GM12864 (cell line): ENCODE data around the gene LETM1.
A peak's percentile ranks its signal among the peaks of the same experiment; 100 is the strongest.
"Not testable (repeated sequence)": the region's sequence is repeated elsewhere in the genome, so short reads cannot be mapped to it uniquely, and the experiment has no call there.

Source experiments
- DNase-seq: peaks from one replicate; pipeline ENCODE4 v3.0.0-alpha.2; 2011; ENCODE audit warnings: low read depth
- H3K4me3 ChIP-seq: 2 replicates; pipeline ENCODE4 v1.5.1; 2011; ENCODE audit warnings: mild to moderate bottlenecking, low read depth, low read length, control low read depth
- TF ChIP-seq, protein P1 (sequence below): IDR thresholded peaks from 2 replicates; pipeline ENCODE4 v1.5.1; 2011; ENCODE audit warnings: low read depth, mild to moderate bottlenecking, moderate library complexity, low read length, control low read depth, inconsistent platforms; ENCODE audit errors: missing control alignments

Gene LETM1

DNA sequence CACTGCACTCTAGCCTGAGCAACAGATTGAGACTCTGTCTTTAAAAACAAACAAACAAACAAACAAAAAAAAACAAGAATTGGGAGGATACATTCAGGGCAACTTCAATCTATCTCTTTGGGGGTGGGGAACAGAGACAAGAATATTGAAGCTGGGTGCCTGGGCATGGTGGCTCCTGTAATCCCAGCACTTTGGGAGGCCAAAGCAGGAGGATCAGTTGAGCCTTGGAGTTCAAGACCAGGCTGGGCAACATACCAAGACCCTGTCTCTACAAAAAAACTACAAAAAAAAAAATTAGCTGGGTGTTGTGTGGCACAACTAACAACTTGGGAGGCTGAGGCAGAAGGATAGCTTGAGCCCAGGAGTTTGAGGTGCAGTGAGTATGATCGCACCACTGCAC, 1.2 kb downstream of the LETM1 start:
- TF ChIP-seq, protein P1, sequence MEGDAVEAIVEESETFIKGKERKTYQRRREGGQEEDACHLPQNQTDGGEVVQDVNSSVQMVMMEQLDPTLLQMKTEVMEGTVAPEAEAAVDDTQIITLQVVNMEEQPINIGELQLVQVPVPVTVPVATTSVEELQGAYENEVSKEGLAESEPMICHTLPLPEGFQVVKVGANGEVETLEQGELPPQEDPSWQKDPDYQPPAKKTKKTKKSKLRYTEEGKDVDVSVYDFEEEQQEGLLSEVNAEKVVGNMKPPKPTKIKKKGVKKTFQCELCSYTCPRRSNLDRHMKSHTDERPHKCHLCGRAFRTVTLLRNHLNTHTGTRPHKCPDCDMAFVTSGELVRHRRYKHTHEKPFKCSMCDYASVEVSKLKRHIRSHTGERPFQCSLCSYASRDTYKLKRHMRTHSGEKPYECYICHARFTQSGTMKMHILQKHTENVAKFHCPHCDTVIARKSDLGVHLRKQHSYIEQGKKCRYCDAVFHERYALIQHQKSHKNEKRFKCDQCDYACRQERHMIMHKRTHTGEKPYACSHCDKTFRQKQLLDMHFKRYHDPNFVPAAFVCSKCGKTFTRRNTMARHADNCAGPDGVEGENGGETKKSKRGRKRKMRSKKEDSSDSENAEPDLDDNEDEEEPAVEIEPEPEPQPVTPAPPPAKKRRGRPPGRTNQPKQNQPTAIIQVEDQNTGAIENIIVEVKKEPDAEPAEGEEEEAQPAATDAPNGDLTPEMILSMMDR = no peak
- DNase-seq = no peak
- peak overlapping the region; percentile 94 for H3K4me3 ChIP-seq

GRCh38 chr4:1852904-1853623, 2.9 kb downstream of the LETM1 start:
- TF ChIP-seq, protein P1 = no peak
- DNase-seq = no peak
- no peak overlapping the region for H3K4me3 ChIP-seq

- TF ChIP-seq, protein P1 = no peak
- DNase-seq = no peak
- H3K4me3 ChIP-seq = no peak overlapping the region
Observed at GRCh38 chr4:1851575-1852410, 4.2 kb downstream of the LETM1 start.

DNA sequence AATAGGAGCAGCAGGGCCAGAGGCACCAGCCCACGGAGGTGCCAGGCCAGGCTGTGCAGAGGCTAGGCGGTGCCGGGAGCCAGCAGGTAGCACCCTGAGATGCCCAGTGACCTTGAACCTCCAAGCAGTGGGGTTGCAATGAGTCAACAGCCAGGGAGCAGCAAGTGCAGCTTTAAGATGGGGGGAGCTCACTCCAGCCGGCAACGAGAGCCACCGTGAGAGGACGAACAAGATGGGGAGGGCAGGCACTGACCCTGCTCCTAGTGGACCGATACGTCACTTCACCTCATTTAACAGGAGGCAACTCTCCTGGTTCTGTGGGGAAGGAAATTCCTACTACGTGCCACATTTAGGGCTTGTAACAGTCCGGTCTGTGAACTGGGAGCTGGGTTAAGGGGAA, 4.8 kb downstream of the LETM1 start:
- H3K4me3 ChIP-seq = no peak overlapping the region
- TF ChIP-seq, protein P1 = no peak
- DNase-seq = no peak

- no peak overlapping the region for H3K4me3 ChIP-seq
- TF ChIP-seq, protein P1 = no peak
Observed at GRCh38 chr4:1850276-1850675, 5.7 kb downstream of the LETM1 start.

DNA sequence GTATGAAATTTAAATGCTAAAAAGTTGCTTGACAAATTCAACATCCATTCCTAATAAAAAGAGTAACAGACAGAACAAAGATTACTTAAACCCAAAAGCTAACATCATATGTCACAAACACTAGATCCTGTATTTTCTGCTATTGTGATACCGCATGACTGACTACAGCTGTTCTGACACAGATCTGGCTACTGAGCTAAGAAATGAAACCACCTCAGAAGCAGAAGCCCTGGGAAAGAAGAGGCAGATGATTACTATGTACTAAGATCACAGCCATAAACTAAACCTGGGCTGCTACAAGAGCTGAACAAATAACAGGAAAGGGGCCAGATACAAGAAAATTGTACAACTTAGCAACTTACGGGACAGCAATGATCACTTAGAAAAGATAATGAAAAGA, 9.4 kb downstream of the LETM1 start:
- TF ChIP-seq, protein P1 = no peak
- no peak for DNase-seq

More at GRCh38 chr4:1850276-1850675, 5.7 kb downstream of the LETM1 start:
- DNase-seq = no peak

DNA sequence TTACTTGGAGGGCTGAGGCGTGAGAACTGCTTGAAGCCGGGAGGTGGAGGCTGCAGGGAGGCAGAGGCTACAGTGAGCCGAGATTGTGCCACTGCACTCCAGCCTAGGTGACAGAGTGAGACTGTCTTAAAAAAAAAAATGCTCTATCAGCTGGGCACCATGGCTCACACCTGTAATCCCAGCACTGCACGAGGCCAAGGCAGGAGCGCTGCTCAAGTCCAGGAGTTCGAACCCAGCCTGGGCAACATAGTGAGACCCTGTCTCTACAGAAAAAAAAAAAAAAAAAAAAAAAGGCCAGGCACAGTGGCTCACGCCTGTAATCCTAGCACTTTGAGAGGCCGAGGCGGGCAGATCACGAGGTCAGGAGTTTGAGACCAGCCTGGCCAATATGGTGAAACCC, 11.3 kb downstream of the LETM1 start:
- H3K4me3 ChIP-seq, DNase-seq: not testable (repeated sequence)

More for the DNA sequence above, 9.4 kb downstream of the LETM1 start:
- no peak overlapping the region for H3K4me3 ChIP-seq
